K562 (cell line): ENCODE results near the gene DHX8. TPM values are rescaled to one million over a fixed set of nuclear protein-coding genes. Genes with fewer than 3 reads are reported as not detected.
A peak's percentile ranks its signal among the peaks of the same experiment; 100 is the strongest.

Experiments used
- ATAC-seq: fragments of 200-7000 bp; cut with Tn5 transposase; 3 replicates; pipeline ENCODE4 v1.9.1; 2020; ENCODE audit warnings: moderate library complexity
- BruUV-seq: library from RNA; stranded (reverse); fragments of 400-500 nt; replicated peaks from 2 replicates; lab custom pipeline; 2021; lab: Mats Ljungman, UMichigan
- CTCF ChIA-PET: fragments of 300-600 bp; formaldehyde crosslinking; extraction: SDS; loops from one replicate; lab custom pipeline; 2021; ENCODE audit warnings: low intra/inter-chr PET ratio; lab: Yijun Ruan, JAX
- POLR2A ChIA-PET: fragments of 300-600, 350-650 bp; sonication (Branson Sonifier 250); formaldehyde crosslinking; extraction: SDS; loops from one replicate; lab custom pipeline; 2021; ENCODE audit warnings: antibody characterized with exemption, inconsistent platforms; lab: Yijun Ruan, JAX
- DNase-seq, 4 experiments: peaks; one replicate each; pipeline versions ENCODE4 v3.0.0 to v3.0.0-alpha.2; 2011 to 2018; ENCODE audit warnings: low spot score in 3 of 4, mixed read lengths in 3 of 4; ENCODE audit errors: extremely low read depth in 1 of 4
- FAIRE-seq: peaks from 2 replicates; lab custom pipeline; 2011; peaks lifted over from hg19 to GRCh38; lab: Jason Lieb, UNC
- H2AFZ ChIP-seq: 2 replicates; pipeline ENCODE4 v1.6.0; 2011; ENCODE audit warnings: low read depth, low read length, control low read depth, inconsistent platforms
- H3K27ac ChIP-seq: fragments of 200-600 bp; 3 replicates; pipeline ENCODE4 v1.8.0; 2011; ENCODE audit warnings: low read depth, mild to moderate bottlenecking, control low read depth, inconsistent platforms, low read length, moderate library complexity, mixed read lengths; ENCODE audit errors: extremely low read depth
- H3K27me3 ChIP-seq, 2 experiments: fragments of 300-600 bp in 1 of 2; 2 replicates in 1 of 2; 3 replicates in 1 of 2; pipeline versions ENCODE4 v1.6.0 to v1.8.0; 2011; ENCODE audit warnings: inconsistent platforms in 2 of 2, low read length in 2 of 2, mild to moderate bottlenecking in 1 of 2, mixed read lengths in 1 of 2, moderate library complexity in 1 of 2; ENCODE audit not compliant: control insufficient read depth in 2 of 2, insufficient read depth in 2 of 2
- H3K36me3 ChIP-seq: fragments of 300-600 bp; 3 replicates; pipeline ENCODE4 v1.8.0; 2011; ENCODE audit warnings: mild to moderate bottlenecking, low read length, inconsistent platforms; ENCODE audit not compliant: control insufficient read depth, insufficient read depth
- H3K4me1 ChIP-seq, 2 experiments: fragments of 200-600 bp in 1 of 2; replicated peaks in 1 of 2; 2 replicates in 1 of 2; 3 replicates in 1 of 2; pipeline versions ENCODE4 v1.5.1 to v1.8.0; 2011; ENCODE audit warnings: inconsistent platforms in 2 of 2, low read length in 2 of 2, mild to moderate bottlenecking in 1 of 2, mixed read lengths in 1 of 2, moderate library complexity in 1 of 2; ENCODE audit not compliant: control insufficient read depth in 2 of 2, insufficient read depth in 2 of 2
- H3K4me2 ChIP-seq: 2 replicates; pipeline ENCODE4 v1.6.1; 2011; ENCODE audit warnings: low read length, control low read depth, inconsistent platforms, mixed read lengths; ENCODE audit not compliant: insufficient read depth
- H3K4me3 ChIP-seq: fragments of 200-600 bp; sonication (generic), shearing (Covaris generic); 2 replicates; pipeline ENCODE4 v1.5.1; 2016; ENCODE audit warnings: control low read depth, inconsistent platforms
- H3K79me2 ChIP-seq: fragments of 200-600 bp; 3 replicates; pipeline ENCODE4 v1.8.0; 2011; ENCODE audit warnings: low read length, inconsistent platforms; ENCODE audit not compliant: control insufficient read depth, insufficient read depth
- H3K9ac ChIP-seq, 2 experiments: 2 replicates each; pipeline versions ENCODE4 v1.6.0 to v1.6.1; 2011; ENCODE audit warnings: low read depth in 2 of 2, low read length in 2 of 2, control low read depth in 1 of 2, inconsistent platforms in 1 of 2, mild to moderate bottlenecking in 1 of 2, mixed read lengths in 1 of 2; ENCODE audit not compliant: insufficient read depth in 1 of 2
- H3K9me1 ChIP-seq: one replicate; pipeline ENCODE4 v1.6.0; 2011; ENCODE audit warnings: inconsistent platforms, mild to moderate bottlenecking, low read length, moderate library complexity; ENCODE audit not compliant: control insufficient read depth, insufficient read depth
- H3K9me3 ChIP-seq: replicated peaks from 2 replicates; pipeline ENCODE4 v1.5.1; 2011; ENCODE audit warnings: low read depth, low read length, inconsistent platforms; ENCODE audit not compliant: control insufficient read depth, insufficient read depth
- H4K20me1 ChIP-seq: replicated peaks from 2 replicates; pipeline ENCODE4 v1.6.1; 2011; ENCODE audit warnings: low read length, inconsistent platforms, mixed read lengths; ENCODE audit not compliant: control insufficient read depth, insufficient read depth
- ARID1B ChIP-seq: fragments of 450-650 bp; IDR thresholded peaks from 2 replicates; pipeline ENCODE4 v1.6.1; 2016; ENCODE audit warnings: antibody characterized with exemption, mild to moderate bottlenecking, inconsistent platforms
- GMEB1 ChIP-seq: fragments of 250-450 bp; sonication (Bioruptor Pico); IDR thresholded peaks from 2 replicates; pipeline ENCODE4 v1.4.0; 2020; ENCODE audit warnings: mild to moderate bottlenecking
- KAT8 ChIP-seq: fragments of 450-650 bp; IDR thresholded peaks from 2 replicates; pipeline ENCODE4 v1.6.1; 2016; ENCODE audit warnings: low read depth, mild to moderate bottlenecking
- MYNN ChIP-seq, 2 experiments: sonication (generic); formaldehyde crosslinking in 1 of 2; IDR thresholded peaks; 2 replicates each; pipeline versions ENCODE4 v1.5.0 to v1.6.1; 2016 to 2020; ENCODE audit warnings: antibody characterized with exemption in 1 of 2, missing genetic modification reagents in 1 of 2
- NFE2 ChIP-seq: IDR thresholded peaks from 2 replicates; pipeline ENCODE4 v1.6.1; 2014; ENCODE audit warnings: antibody characterized with exemption, low read depth
- NFE2L1 ChIP-seq: fragments of 450-650 bp; IDR thresholded peaks from 2 replicates; pipeline ENCODE4 v1.6.1; 2016; ENCODE audit warnings: missing genetic modification characterization, low read depth, mild to moderate bottlenecking, missing compliant biosample characterization, moderate library complexity, borderline replicate concordance
- PRDM10 ChIP-seq: fragments of 450-650 bp; IDR thresholded peaks from 2 replicates; pipeline ENCODE4 v1.6.1; 2018; ENCODE audit not compliant: partially characterized antibody
- SPI1 ChIP-seq: IDR thresholded peaks from 2 replicates; pipeline ENCODE4 v1.6.1; 2011; ENCODE audit warnings: low read depth, low read length, control low read depth, borderline replicate concordance
- ZFP36 ChIP-seq: fragments of 150-350 bp; IDR thresholded peaks from 2 replicates; pipeline ENCODE4 v1.6.1; 2018; ENCODE audit warnings: low read length, low read depth; ENCODE audit not compliant: partially characterized antibody
- WGBS: fragments of 100-300 bp; shearing (Covaris generic); methylation state at CpG from one replicate; pipeline ENCODE4 v1.1.6; 2016; ENCODE audit warnings: low coverage, mixed read lengths; ENCODE audit not compliant: insufficient coverage; ENCODE audit errors: missing lambda C conversion rate; 5-methylcytosine and 5-hydroxymethylcytosine counted together
- in situ Hi-C: fragments of 300-500 bp; cut with MboI; formaldehyde crosslinking; loops from 4 replicates; pipeline ENCODE4 v1.15.0; 2018; ENCODE audit warnings: inconsistent platforms, mixed read lengths
- intact Hi-C: fragments of 100-400 bp; cut with micrococcal nuclease; formaldehyde crosslinking; loops from 2 replicates; pipeline ENCODE4 v1.14.2; 2022
- polyA plus RNA-seq, 8 experiments: library from polyadenylated mRNA; depleted of rRNA in 4 of 8; stranded (reverse) in 5 of 8; unstranded in 3 of 8; fragments of >200 nt; fragmentation: Nextera tagmentation in 2 of 8; fragmentation: Illumina TruSeq in 1 of 8; extraction: Ambion mirVana in 2 of 8; extraction: Trizol in 1 of 8; gene quantifications; 2 replicates each; pipeline versions ENCODE4 v1.2.1 to v1.2.3, GENCODE V29; 2011 to 2014; ENCODE audit warnings: inconsistent platforms in 1 of 8, missing spikeins in 1 of 8
- total RNA-seq, 7 experiments: library from RNA; depleted of rRNA in 6 of 7; stranded (reverse); fragments of >200 nt in 6 of 7; fragmentation: Illumina TruSeq in 2 of 7; extraction: Trizol in 2 of 7; gene quantifications; 2 replicates each; pipeline versions ENCODE4 v1.2.1 to v1.2.3, GENCODE V29; 2011 to 2021; ENCODE audit warnings: low replicate concordance in 1 of 7

The DHX8 gene
- total and polyA plus RNA-seq, 9 of the 15 experiments (the other 6 are each of a cell fraction or from before 2014, with no cell fraction given), result 16.7 to 42.5 (median 25.6) TPM

DNA sequence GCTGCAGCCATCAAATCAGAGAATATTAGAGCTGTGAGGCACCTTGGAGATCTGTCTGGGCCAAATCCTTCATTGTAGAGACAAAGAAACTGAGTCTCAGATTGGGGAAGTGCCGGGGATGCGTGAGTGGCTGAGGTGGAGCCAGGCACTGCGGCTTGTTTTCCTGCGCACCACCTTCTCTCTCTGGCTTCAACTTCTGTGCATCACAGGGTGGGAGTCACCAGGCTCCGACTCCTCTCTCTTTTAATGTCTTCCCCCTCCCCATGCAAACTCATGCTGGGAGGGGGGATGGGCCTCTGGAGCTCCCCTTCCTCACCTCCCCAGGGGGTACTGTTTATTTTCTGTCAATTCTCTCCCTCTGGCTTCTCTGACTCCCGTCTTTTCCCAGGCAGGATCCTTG lies 71.1 kb downstream of the DHX8 start:
- DNase-seq (no peak), FAIRE-seq (no peak), ATAC-seq (no peak)
- no peaks in the 10 kb centered on the region for H3K27me3 ChIP-seq
- no peaks in the 10 kb centered on the region for H3K9me3 ChIP-seq
- no peaks in the 10 kb centered on the region for H3K9me1 ChIP-seq
- H3K9ac ChIP-seq, result peak overlapping the region in 1 of 2 experiments; percentile 37; a peak in 1 of 4 replicates
- CTCF ChIA-PET, result interaction anchor here (1.1 kb wide), 1 partner anchor 34 kb away, joined by 3 read pairs; no protein-coding TSS in a partner anchor
- no peaks in the 10 kb centered on the region for H3K79me2 ChIP-seq
- no peaks in the 10 kb centered on the region for H3K36me3 ChIP-seq
- H3K4me2 ChIP-seq, result no peak overlapping the region
- POLR2A ChIA-PET, result interaction anchor here (1.5 kb wide), 1 partner anchor 15 kb away, joined by 4 read pairs; no protein-coding TSS in a partner anchor
- in situ Hi-C loops, result no loop called here
- H3K4me1 ChIP-seq, result peaks cover 21 to 32% of the 10 kb centered on the region in 2 experiments
- H2AFZ ChIP-seq, result peak overlapping the region; percentile 35; the same call in 1 of the 2 replicates
- intact Hi-C loops, result no loop called here
- no peaks in the 10 kb centered on the region for H4K20me1 ChIP-seq
- BruUV-seq, result no TSS peak
- 70% methylated on average over 6 of the region's 6 CpGs for WGBS
- H3K4me3 ChIP-seq, result no peak overlapping the region
- TF ChIP-seq KAT8, result no peak
- peak; percentile 70 for TF ChIP-seq SPI1
- TF ChIP-seq, all 486 proteins: peak for 1
- no peak overlapping the region for H3K27ac ChIP-seq

DNA sequence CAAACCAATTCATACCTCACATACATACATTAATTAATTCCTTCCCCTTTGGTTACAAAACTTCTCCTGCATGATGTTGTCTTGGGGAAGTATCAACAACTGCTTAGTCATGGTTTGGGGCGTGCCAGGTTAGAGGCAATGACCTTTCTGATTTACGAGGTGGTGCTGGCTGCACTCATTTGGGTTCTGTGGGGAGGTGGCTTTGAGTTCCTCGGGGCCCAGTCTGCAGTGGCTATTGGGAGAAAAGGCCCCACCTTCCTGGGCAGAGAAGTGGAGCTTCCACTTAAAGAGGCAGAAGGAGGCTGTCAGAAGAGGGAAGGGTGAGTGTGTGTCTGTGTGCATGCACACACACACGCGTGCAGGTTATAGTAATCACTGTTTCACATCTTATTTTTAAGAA lies 72.5 kb downstream of the DHX8 start:
- 2% methylated on average over 5 of the region's 5 CpGs for WGBS
- Histone ChIP-seq H3K36me3 (no peaks in the 10 kb centered on the region), H2AFZ (peak overlapping the region; percentile 93), H3K27me3 (no peaks in the 10 kb centered on the region), H3K27ac (peak overlapping the region; percentile 85), H3K9ac (peak overlapping the region; percentile 50 to 54; a peak in 3 of 4 replicates), H3K9me3 (no peaks in the 10 kb centered on the region), H3K9me1 (no peaks in the 10 kb centered on the region), H3K4me1 (peaks cover 16 to 27% of the 10 kb centered on the region in 2 experiments; a peak in 4 of 5 replicates), H4K20me1 (no peaks in the 10 kb centered on the region), H3K4me3 (no peak overlapping the region), H3K4me2 (peak overlapping the region; percentile 70), H3K79me2 (no peaks in the 10 kb centered on the region)
- ChIA-PET POLR2A (interaction anchor here (0.7 to 1.8 kb wide), 7 partner anchors 9 to 205 kb away, joined by 3 to 6 read pairs (median 4); no protein-coding TSS in a partner anchor), CTCF (interaction anchor here (1.1 kb wide), 1 partner anchor 35 kb away, joined by 3 read pairs; no protein-coding TSS in a partner anchor)
- no TSS peak for BruUV-seq
- intact Hi-C loops (no loop called here), in situ Hi-C loops (no loop called here)
- FAIRE-seq (peak; percentile 98), DNase-seq (peak; percentile 80 to 93 (median 86)), ATAC-seq (peak; percentile 97)
- peak; percentile 96 for TF ChIP-seq NFE2L1 (tag)
- TF ChIP-seq MYNN (IDR thresholded peaks at IDR 0.05), result 0 out of 2 replicates have a peak, but pooled peaks have one; percentile 19
- no peak for TF ChIP-seq MYNN (CRISPR knock-in tag; IDR thresholded peaks at IDR 0.05)
- TF ChIP-seq NFE2, result peak; percentile 99
- TF ChIP-seq PRDM10, result peak; percentile 94
- no peak for TF ChIP-seq GMEB1 (CRISPR knock-in tag)
- peak; percentile 82 for TF ChIP-seq ARID1B
- TF ChIP-seq ZFP36, result peak; percentile 76
